Measurements from ENCODE around the gene SRR.

Gene SRR

DNA sequence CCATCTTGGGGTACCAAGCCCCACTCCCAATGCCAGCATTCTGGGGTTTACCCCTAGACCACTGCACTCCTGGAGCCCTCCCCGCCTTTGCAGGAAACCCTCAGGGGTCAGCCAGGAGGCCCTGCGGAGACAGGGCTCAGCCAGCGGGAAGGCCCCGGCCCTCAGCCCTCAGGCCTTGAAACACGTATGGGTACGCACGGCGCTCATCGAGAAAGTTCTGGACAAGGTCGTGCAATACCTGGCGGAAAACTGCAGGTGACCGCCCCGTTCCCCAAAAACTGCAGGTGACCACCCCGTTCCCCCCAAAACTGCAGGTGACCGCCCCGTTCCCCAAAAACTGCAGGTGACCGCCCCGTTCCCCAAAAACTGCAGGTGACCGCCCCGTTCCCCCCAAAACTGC, 58.3 kb downstream of the SRR start:
- no peak overlapping the region for H3K4me2 ChIP-seq (ENCODE audit: low read depth, low read length, poor library complexity, severe bottlenecking)

DNA sequence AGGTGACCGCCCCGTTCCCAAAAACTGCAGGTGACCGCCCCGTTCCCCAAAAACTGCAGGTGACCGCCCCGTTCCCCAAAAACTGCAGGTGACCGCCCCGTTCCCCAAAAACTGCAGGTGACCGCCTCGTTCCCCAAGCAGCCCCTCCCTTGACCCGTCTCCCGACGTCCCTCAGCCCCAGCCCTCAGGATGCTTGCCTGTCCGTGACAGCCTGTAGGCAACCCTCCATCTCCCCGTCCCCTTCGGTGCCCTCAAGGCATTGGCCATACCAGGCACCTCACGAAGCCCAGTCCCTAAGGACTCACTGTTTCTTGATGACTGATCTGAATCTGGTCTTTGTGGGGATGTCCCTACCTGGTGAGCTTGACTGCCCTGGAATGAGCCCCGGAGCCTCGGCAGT, 58.7 kb downstream of the SRR start:
- Histone ChIP-seq H3K27me3 (ENCODE audit: low read length) (no peaks in the 10 kb centered on the region), H2AFZ (ENCODE audit: low read depth, low read length, severe bottlenecking) (no peak overlapping the region), H3K4me3 (ENCODE audit: insufficient read depth, low read length, poor library complexity, severe bottlenecking) (no peak overlapping the region), H3K9me3 (ENCODE audit: insufficient read depth, low read length) (no peaks in the 10 kb centered on the region), H3K9ac (ENCODE audit: low read length) (no peak overlapping the region), H3K27ac (ENCODE audit: low read depth, low read length) (no peak overlapping the region), H3K36me3 (ENCODE audit: low read length) (no peaks in the 10 kb centered on the region), H3K9me2 (replicated peaks; ENCODE audit: insufficient read depth, low read length) (no peaks in the 10 kb centered on the region), H3K79me2 (ENCODE audit: insufficient read depth, low read length) (no peaks in the 10 kb centered on the region), H3K4me2 (ENCODE audit: low read depth, low read length, poor library complexity, severe bottlenecking) (no peak overlapping the region), H4K20me1 (ENCODE audit: low read depth, low read length) (no peaks in the 10 kb centered on the region), H3F3A (ENCODE audit: insufficient read depth) (no peaks in the 10 kb centered on the region)
- TF ChIP-seq EZH2phosphoT487 (conservative IDR thresholded peaks at IDR 0.05; ENCODE audit: low read length) = no peak
- TF ChIP-seq, protein P1, sequence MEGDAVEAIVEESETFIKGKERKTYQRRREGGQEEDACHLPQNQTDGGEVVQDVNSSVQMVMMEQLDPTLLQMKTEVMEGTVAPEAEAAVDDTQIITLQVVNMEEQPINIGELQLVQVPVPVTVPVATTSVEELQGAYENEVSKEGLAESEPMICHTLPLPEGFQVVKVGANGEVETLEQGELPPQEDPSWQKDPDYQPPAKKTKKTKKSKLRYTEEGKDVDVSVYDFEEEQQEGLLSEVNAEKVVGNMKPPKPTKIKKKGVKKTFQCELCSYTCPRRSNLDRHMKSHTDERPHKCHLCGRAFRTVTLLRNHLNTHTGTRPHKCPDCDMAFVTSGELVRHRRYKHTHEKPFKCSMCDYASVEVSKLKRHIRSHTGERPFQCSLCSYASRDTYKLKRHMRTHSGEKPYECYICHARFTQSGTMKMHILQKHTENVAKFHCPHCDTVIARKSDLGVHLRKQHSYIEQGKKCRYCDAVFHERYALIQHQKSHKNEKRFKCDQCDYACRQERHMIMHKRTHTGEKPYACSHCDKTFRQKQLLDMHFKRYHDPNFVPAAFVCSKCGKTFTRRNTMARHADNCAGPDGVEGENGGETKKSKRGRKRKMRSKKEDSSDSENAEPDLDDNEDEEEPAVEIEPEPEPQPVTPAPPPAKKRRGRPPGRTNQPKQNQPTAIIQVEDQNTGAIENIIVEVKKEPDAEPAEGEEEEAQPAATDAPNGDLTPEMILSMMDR (IDR thresholded peaks at IDR 0.05; ENCODE audit: insufficient read depth, low read length, poor library complexity, severe bottlenecking) = no peak

More for the DNA sequence above, 58.3 kb downstream of the SRR start:
- H2AFZ ChIP-seq (ENCODE audit: low read depth, low read length, severe bottlenecking) = no peak overlapping the region
- no peaks in the 10 kb centered on the region for H3K9me2 ChIP-seq (replicated peaks; ENCODE audit: insufficient read depth, low read length)
- TF ChIP-seq, protein P1 (IDR thresholded peaks at IDR 0.05; ENCODE audit: insufficient read depth, low read length, poor library complexity, severe bottlenecking) = no peak
- TF ChIP-seq EZH2phosphoT487 (conservative IDR thresholded peaks at IDR 0.05; ENCODE audit: low read length) = no peak
- no peak overlapping the region for H3K4me3 ChIP-seq (ENCODE audit: insufficient read depth, low read length, poor library complexity, severe bottlenecking)
- no peaks in the 10 kb centered on the region for H3K27me3 ChIP-seq (ENCODE audit: low read length)
- H3K9ac ChIP-seq (ENCODE audit: low read length) = no peak overlapping the region
- no peaks in the 10 kb centered on the region for H3K36me3 ChIP-seq (ENCODE audit: low read length)
- H3K27ac ChIP-seq (ENCODE audit: low read depth, low read length) = no peak overlapping the region
- no peaks in the 10 kb centered on the region for H3K9me3 ChIP-seq (ENCODE audit: insufficient read depth, low read length)
- H3F3A ChIP-seq (ENCODE audit: insufficient read depth) = no peaks in the 10 kb centered on the region
- H3K79me2 ChIP-seq (ENCODE audit: insufficient read depth, low read length) = no peaks in the 10 kb centered on the region
- no peaks in the 10 kb centered on the region for H4K20me1 ChIP-seq (ENCODE audit: low read depth, low read length)

DNA sequence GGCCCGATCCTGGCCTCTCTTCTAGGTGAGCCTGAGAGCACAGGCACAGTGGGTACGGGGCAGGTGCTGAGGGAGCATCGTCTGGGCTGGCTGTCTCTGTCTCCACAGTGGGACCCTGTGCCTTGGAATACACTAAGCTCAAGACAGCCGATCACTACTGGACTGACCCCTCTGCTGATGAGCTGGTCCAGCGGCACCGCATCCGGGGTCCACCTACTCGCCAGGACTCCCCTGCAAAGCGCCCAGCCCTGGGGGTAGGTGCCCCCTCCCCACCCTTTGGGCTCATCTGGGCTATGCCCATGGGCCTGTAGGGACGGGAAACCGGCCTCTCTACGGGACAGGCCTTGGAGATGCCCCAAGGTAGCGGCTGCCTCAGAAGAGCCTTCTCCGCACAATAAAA, 59.1 kb downstream of the SRR start:
- Histone ChIP-seq H3K27ac (ENCODE audit: low read depth, low read length) (no peak overlapping the region), H3K4me3 (ENCODE audit: insufficient read depth, low read length, poor library complexity, severe bottlenecking) (no peak overlapping the region), H3K27me3 (ENCODE audit: low read length) (no peaks in the 10 kb centered on the region), H3K9me2 (replicated peaks; ENCODE audit: insufficient read depth, low read length) (no peaks in the 10 kb centered on the region), H2AFZ (ENCODE audit: low read depth, low read length, severe bottlenecking) (no peak overlapping the region), H4K20me1 (ENCODE audit: low read depth, low read length) (no peaks in the 10 kb centered on the region), H3K36me3 (ENCODE audit: low read length) (no peaks in the 10 kb centered on the region), H3K79me2 (ENCODE audit: insufficient read depth, low read length) (no peaks in the 10 kb centered on the region), H3K4me2 (ENCODE audit: low read depth, low read length, poor library complexity, severe bottlenecking) (no peak overlapping the region), H3F3A (ENCODE audit: insufficient read depth) (no peaks in the 10 kb centered on the region), H3K9ac (ENCODE audit: low read length) (no peak overlapping the region), H3K9me3 (ENCODE audit: insufficient read depth, low read length) (no peaks in the 10 kb centered on the region)
- TF ChIP-seq, protein P1 (IDR thresholded peaks at IDR 0.05; ENCODE audit: insufficient read depth, low read length, poor library complexity, severe bottlenecking) = no peak
- TF ChIP-seq EZH2phosphoT487 (conservative IDR thresholded peaks at IDR 0.05; ENCODE audit: low read length) = no peak
